IMR-90 (cell line): Measurements from ENCODE around the gene PADI2.
A peak's percentile ranks its signal among the peaks of the same experiment; 100 is the strongest.

ENCODE experiments used
- BHLHE40 ChIP-seq: fragments of 150-350 bp; IDR thresholded peaks from 2 replicates; pipeline ENCODE4 v1.6.1; 2016; ENCODE audit warnings: mild to moderate bottlenecking, low read depth, low read length
- CEBPB ChIP-seq: IDR thresholded peaks from 2 replicates; pipeline ENCODE4 v1.6.1; 2012; ENCODE audit warnings: low read depth, low read length, improper control_type of control experiment
- CHD1 ChIP-seq: IDR thresholded peaks from 2 replicates; pipeline ENCODE4 v1.6.1; 2012; ENCODE audit warnings: low read depth, low read length, improper control_type of control experiment
- MAFK ChIP-seq: IDR thresholded peaks from 2 replicates; pipeline ENCODE4 v1.6.1; 2012; ENCODE audit warnings: low read depth, low read length, improper control_type of control experiment
- MAZ ChIP-seq: IDR thresholded peaks from 2 replicates; pipeline ENCODE4 v1.6.1; 2012; ENCODE audit warnings: low read depth, mild to moderate bottlenecking, low read length, improper control_type of control experiment, moderate library complexity, borderline replicate concordance
- MXI1 ChIP-seq: IDR thresholded peaks from 2 replicates; pipeline ENCODE4 v1.6.1; 2012; ENCODE audit warnings: low read depth, mild to moderate bottlenecking, low read length, moderate library complexity, borderline replicate concordance
- NFE2L2 ChIP-seq: fragments of 150-350 bp; IDR thresholded peaks from 2 replicates; pipeline ENCODE4 v1.6.1; 2016; ENCODE audit warnings: low read depth, mild to moderate bottlenecking, low read length
- POLR2A ChIP-seq: IDR thresholded peaks from 2 replicates; pipeline ENCODE4 v1.6.1; 2012; ENCODE audit warnings: mild to moderate bottlenecking, low read depth, low read length
- RAD21 ChIP-seq: IDR thresholded peaks from 2 replicates; pipeline ENCODE4 v1.6.1; 2012; ENCODE audit warnings: low read length, improper control_type of control experiment
- RCOR1 ChIP-seq: IDR thresholded peaks from 2 replicates; pipeline ENCODE4 v1.6.1; 2012; ENCODE audit warnings: mild to moderate bottlenecking, low read length, improper control_type of control experiment; ENCODE audit not compliant: insufficient replicate concordance
- RFX5 ChIP-seq: IDR thresholded peaks from 2 replicates; pipeline ENCODE4 v1.8.0; 2012; ENCODE audit warnings: low read depth, mild to moderate bottlenecking, low read length, moderate library complexity
- SMC3 ChIP-seq: fragments of 150-350 bp; IDR thresholded peaks from 2 replicates; pipeline ENCODE4 v1.6.1; 2016; ENCODE audit warnings: low read depth, mild to moderate bottlenecking, antibody characterized with exemption, low read length, moderate library complexity
- TF ChIP-seq, protein P1 (sequence below): conservative IDR thresholded peaks from 2 replicates; pipeline ENCODE4 v1.5.1; 2012; ENCODE audit warnings: mild to moderate bottlenecking, low read depth, low read length, improper control_type of control experiment
- TF ChIP-seq, protein P2 (sequence below): fragments of 150-350 bp; IDR thresholded peaks from 2 replicates; pipeline ENCODE4 v1.6.1; 2017; ENCODE audit warnings: mild to moderate bottlenecking, antibody characterized with exemption, low read length, low read depth

DNA sequence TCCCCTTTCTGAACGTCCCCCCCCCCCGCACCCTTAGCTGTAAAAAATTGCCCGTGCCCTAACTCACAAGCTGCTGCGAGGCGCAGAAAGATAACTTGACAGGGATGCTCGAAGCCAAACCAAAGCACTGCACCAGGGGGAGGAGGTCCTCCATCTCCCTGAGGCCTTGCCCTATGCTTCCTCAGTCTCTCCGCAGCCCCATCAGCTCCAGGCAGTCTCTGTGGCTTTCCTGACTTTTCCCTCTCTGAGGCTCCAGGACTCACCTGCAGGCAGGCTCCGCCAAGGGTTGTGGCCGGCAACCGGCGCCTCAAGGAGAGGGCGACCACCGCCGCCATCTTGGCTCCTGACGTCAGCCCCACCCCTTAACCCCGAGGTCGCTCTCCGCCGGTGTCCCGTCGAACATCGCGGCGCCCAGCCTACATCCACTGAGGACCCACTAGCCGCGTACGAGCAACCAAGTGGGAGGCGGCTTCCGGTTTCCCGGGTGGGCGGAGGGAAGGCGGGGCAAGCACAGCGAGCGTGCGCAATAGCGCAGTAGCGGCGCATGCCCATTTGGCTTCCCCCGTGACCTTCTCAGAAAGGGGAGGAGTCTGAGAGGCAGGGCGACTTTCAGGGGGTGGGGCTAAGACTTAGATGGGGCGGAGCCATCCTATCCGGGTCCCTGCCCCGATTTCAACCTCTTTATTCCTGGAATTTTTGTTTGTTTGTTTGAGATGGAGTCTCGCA, 65.4 kb downstream of the PADI2 start, which contains the start of gene SDHB:
- TF ChIP-seq, protein P1, sequence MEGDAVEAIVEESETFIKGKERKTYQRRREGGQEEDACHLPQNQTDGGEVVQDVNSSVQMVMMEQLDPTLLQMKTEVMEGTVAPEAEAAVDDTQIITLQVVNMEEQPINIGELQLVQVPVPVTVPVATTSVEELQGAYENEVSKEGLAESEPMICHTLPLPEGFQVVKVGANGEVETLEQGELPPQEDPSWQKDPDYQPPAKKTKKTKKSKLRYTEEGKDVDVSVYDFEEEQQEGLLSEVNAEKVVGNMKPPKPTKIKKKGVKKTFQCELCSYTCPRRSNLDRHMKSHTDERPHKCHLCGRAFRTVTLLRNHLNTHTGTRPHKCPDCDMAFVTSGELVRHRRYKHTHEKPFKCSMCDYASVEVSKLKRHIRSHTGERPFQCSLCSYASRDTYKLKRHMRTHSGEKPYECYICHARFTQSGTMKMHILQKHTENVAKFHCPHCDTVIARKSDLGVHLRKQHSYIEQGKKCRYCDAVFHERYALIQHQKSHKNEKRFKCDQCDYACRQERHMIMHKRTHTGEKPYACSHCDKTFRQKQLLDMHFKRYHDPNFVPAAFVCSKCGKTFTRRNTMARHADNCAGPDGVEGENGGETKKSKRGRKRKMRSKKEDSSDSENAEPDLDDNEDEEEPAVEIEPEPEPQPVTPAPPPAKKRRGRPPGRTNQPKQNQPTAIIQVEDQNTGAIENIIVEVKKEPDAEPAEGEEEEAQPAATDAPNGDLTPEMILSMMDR: no peak
- peak; percentile 81 for TF ChIP-seq POLR2A
- no peak for TF ChIP-seq RCOR1
- peak; percentile 63; the same call in 1 of the 2 replicates for TF ChIP-seq MXI1
- no peak for TF ChIP-seq MAFK
- TF ChIP-seq, protein P2, sequence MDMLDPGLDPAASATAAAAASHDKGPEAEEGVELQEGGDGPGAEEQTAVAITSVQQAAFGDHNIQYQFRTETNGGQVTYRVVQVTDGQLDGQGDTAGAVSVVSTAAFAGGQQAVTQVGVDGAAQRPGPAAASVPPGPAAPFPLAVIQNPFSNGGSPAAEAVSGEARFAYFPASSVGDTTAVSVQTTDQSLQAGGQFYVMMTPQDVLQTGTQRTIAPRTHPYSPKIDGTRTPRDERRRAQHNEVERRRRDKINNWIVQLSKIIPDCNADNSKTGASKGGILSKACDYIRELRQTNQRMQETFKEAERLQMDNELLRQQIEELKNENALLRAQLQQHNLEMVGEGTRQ: peak; percentile 90
- no peak for TF ChIP-seq RAD21
- TF ChIP-seq CHD1: no peak
- TF ChIP-seq SMC3: no peak
- TF ChIP-seq RFX5: no peak
- no peak for TF ChIP-seq BHLHE40
- TF ChIP-seq NFE2L2: no peak
- no peak for TF ChIP-seq CEBPB
- TF ChIP-seq MAZ: peak; percentile 74; the same call in 1 of the 2 replicates
